PC-3 (cell line): ENCODE results near the gene PGM2L1. TPM values are rescaled to one million over a fixed set of nuclear protein-coding genes. Genes with fewer than 3 reads are reported as not detected.

Experiments
- ATAC-seq: fragments of 200-7000 bp; cut with Tn5 transposase; 2 replicates; pipeline ENCODE4 v1.9.1; 2020; ENCODE audit warnings: mild to moderate bottlenecking, moderate library complexity
- BruUV-seq: library from RNA; stranded (reverse); fragments of 400-500 nt; replicated peaks from 2 replicates; lab custom pipeline; 2021; lab: Mats Ljungman, UMichigan
- CTCF ChIA-PET: fragments of 300-600 bp; sonication (Branson Sonifier 250); formaldehyde crosslinking; loops from one replicate; lab custom pipeline; 2022; ENCODE audit warnings: antibody characterized with exemption; lab: Charles Lee
- POLR2A ChIA-PET: fragments of 300-600 bp; sonication (Branson Sonifier 250); formaldehyde crosslinking; loops from one replicate; lab custom pipeline; 2022; ENCODE audit warnings: antibody characterized with exemption; ENCODE audit not compliant: unreplicated experiment; lab: Charles Lee
- DNase-seq: peaks from one replicate; pipeline ENCODE4 v3.0.0-alpha.2; 2015
- H2AFZ ChIP-seq: fragments of 300-600 bp; sonication (generic); 2 replicates; pipeline ENCODE4 v1.6.0; 2016; ENCODE audit warnings: antibody characterized with exemption, low read length
- H3F3A ChIP-seq: fragments of 300-600 bp; sonication (generic); one replicate; pipeline ENCODE4 v1.6.0; 2017; ENCODE audit warnings: antibody characterized with exemption, low read length, control low read depth, mild to moderate bottlenecking; ENCODE audit not compliant: unreplicated experiment
- H3K27ac ChIP-seq: fragments of 300-600 bp; sonication (generic); 2 replicates; pipeline ENCODE4 v1.5.1; 2016; ENCODE audit warnings: mild to moderate bottlenecking, low read length
- H3K27me3 ChIP-seq: fragments of 300-600 bp; sonication (generic); 2 replicates; pipeline ENCODE4 v1.6.1; 2016; ENCODE audit warnings: low read length, mixed read lengths
- H3K36me3 ChIP-seq: fragments of 300-600 bp; sonication (generic); 2 replicates; pipeline ENCODE4 v1.6.1; 2016; ENCODE audit warnings: low read depth, mixed run types, low read length, mixed read lengths
- H3K4me1 ChIP-seq: fragments of 300-600 bp; sonication (generic); 2 replicates; pipeline ENCODE4 v1.5.1; 2016; ENCODE audit warnings: low read length; ENCODE audit not compliant: insufficient read depth
- H3K4me2 ChIP-seq: fragments of 300-600 bp; sonication (generic); 2 replicates; pipeline ENCODE4 v1.6.0; 2016; ENCODE audit warnings: low read length
- H3K4me3 ChIP-seq: fragments of 300-600 bp; sonication (generic); 2 replicates; pipeline ENCODE4 v1.5.1; 2016; ENCODE audit warnings: mild to moderate bottlenecking, low read length, mixed read lengths
- H3K79me2 ChIP-seq: fragments of 300-600 bp; sonication (generic); 2 replicates; pipeline ENCODE4 v1.6.1; 2017; ENCODE audit warnings: low read length, mixed read lengths
- H3K9ac ChIP-seq: fragments of 300-600 bp; sonication (generic); 2 replicates; pipeline ENCODE4 v1.6.0; 2016; ENCODE audit warnings: mild to moderate bottlenecking, low read length
- H3K9me2 ChIP-seq: fragments of 300-600 bp; sonication (generic); replicated peaks from 2 replicates; pipeline ENCODE4 v1.6.1; 2016; ENCODE audit warnings: mixed run types, low read length, mixed read lengths
- H3K9me3 ChIP-seq: fragments of 300-600 bp; sonication (generic); 2 replicates; pipeline ENCODE4 v1.6.1; 2016; ENCODE audit warnings: low read length, mixed read lengths
- H4K20me1 ChIP-seq: fragments of 300-600 bp; sonication (generic); 2 replicates; pipeline ENCODE4 v1.6.1; 2016; ENCODE audit warnings: low read length, mixed read lengths
- CTCF ChIP-seq: fragments of 300-600 bp; sonication (generic); conservative IDR thresholded peaks from 2 replicates; pipeline ENCODE4 v1.5.1; 2017; ENCODE audit warnings: antibody characterized with exemption, low read depth, mild to moderate bottlenecking, low read length
- EZH2 ChIP-seq: fragments of 300-600 bp; sonication (generic); IDR thresholded peaks from one replicate; pipeline ENCODE4 v1.6.1; 2017; ENCODE audit warnings: antibody characterized with exemption, mild to moderate bottlenecking, low read length; ENCODE audit not compliant: unreplicated experiment
- EZH2phosphoT487 ChIP-seq: fragments of 300-600 bp; sonication (generic); IDR thresholded peaks from 2 replicates; pipeline ENCODE4 v1.6.1; 2018; ENCODE audit warnings: mild to moderate bottlenecking, antibody characterized with exemption, low read length, borderline replicate concordance
- intact Hi-C: fragments of 100-400 bp; cut with micrococcal nuclease; formaldehyde crosslinking; loops from 2 replicates; pipeline ENCODE4 v1.9.0; 2023
- total RNA-seq: library from RNA; depleted of rRNA; stranded (reverse); fragments of >200 nt; gene quantifications from 2 replicates; pipeline ENCODE4 v1.2.3, GENCODE V29; 2014

Gene PGM2L1
- total RNA-seq, 1 experiment from 2014 or later: 1.9 TPM

DNA sequence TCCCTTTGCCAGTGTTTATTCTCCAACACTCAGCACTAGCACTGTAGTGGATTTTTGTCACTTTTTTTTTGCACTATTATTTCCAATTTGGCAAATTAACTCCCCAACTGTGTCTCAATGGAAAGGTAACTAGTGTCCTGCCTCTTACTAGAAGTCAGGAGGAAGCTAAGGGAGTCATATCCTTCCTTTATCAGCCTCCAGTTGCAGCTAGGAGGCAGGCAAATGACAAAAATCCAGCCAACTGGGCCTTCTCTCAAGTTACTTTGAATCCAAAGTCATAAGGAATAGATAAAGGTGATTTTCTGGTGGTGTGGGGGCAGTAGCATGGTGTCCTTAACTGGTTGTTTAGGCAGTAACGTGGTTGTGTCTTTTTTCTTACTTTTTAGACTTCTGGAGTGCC, 71.2 kb downstream of the PGM2L1 start:
- no peaks in the 10 kb centered on the region for H3K79me2 ChIP-seq
- H3F3A ChIP-seq: no peaks in the 10 kb centered on the region
- H3K4me2 ChIP-seq: no peak overlapping the region
- no peak for TF ChIP-seq EZH2
- TF ChIP-seq CTCF: no peak
- TF ChIP-seq EZH2phosphoT487: no peak
- CTCF ChIA-PET: no interaction called here
- H2AFZ ChIP-seq: no peak overlapping the region
- H4K20me1 ChIP-seq: no peaks in the 10 kb centered on the region
- H3K4me1 ChIP-seq: peaks cover 20% of the 10 kb centered on the region
- intact Hi-C loops: no loop called here
- no peak overlapping the region for H3K9ac ChIP-seq
- H3K4me3 ChIP-seq: no peak overlapping the region
- ATAC-seq (no peak), DNase-seq (no peak)
- no peaks in the 10 kb centered on the region for H3K9me2 ChIP-seq
- POLR2A ChIA-PET: no interaction called here
- no peak overlapping the region for H3K27ac ChIP-seq
- no peaks in the 10 kb centered on the region for H3K9me3 ChIP-seq
- BruUV-seq: no TSS peak
- no peaks in the 10 kb centered on the region for H3K27me3 ChIP-seq
- H3K36me3 ChIP-seq: no peaks in the 10 kb centered on the region

GRCh38 chr11:74326665-74327064, 71.6 kb downstream of the PGM2L1 start:
- Histone ChIP-seq H3K9ac (no peak overlapping the region), H2AFZ (no peak overlapping the region), H3K27ac (no peak overlapping the region), H3K4me2 (no peak overlapping the region), H3K4me3 (no peak overlapping the region), H3K36me3 (no peaks in the 10 kb centered on the region), H3K79me2 (no peaks in the 10 kb centered on the region), H4K20me1 (no peaks in the 10 kb centered on the region), H3K9me2 (no peaks in the 10 kb centered on the region), H3F3A (no peaks in the 10 kb centered on the region), H3K27me3 (no peaks in the 10 kb centered on the region), H3K9me3 (no peaks in the 10 kb centered on the region), H3K4me1 (peaks cover 24% of the 10 kb centered on the region)
- TF ChIP-seq EZH2 (no peak), EZH2phosphoT487 (no peak), CTCF (no peak)
- ChIA-PET CTCF (no interaction called here), POLR2A (no interaction called here)
- DNase-seq: no peak
- no peak for ATAC-seq
- no TSS peak for BruUV-seq
- intact Hi-C loops: no loop called here

GRCh38 chr11:74325649-74326645, 72.3 kb downstream of the PGM2L1 start:
- no TSS peak for BruUV-seq
- intact Hi-C loops: no loop called here
- ChIA-PET POLR2A (interaction anchor here (0.7 kb wide), 1 partner anchor 190 kb away, joined by 6 read pairs; no protein-coding TSS in a partner anchor), CTCF (no interaction called here)
- Histone ChIP-seq H3K9ac (no peak overlapping the region), H4K20me1 (no peaks in the 10 kb centered on the region), H3K4me2 (no peak overlapping the region), H3F3A (no peaks in the 10 kb centered on the region), H3K36me3 (no peaks in the 10 kb centered on the region), H3K4me3 (no peak overlapping the region), H3K9me3 (no peaks in the 10 kb centered on the region), H3K9me2 (no peaks in the 10 kb centered on the region), H3K79me2 (no peaks in the 10 kb centered on the region), H3K27me3 (no peaks in the 10 kb centered on the region), H3K4me1 (peaks cover 30% of the 10 kb centered on the region), H3K27ac (no peak overlapping the region), H2AFZ (no peak overlapping the region)
- ATAC-seq (no peak), DNase-seq (no peak)
- TF ChIP-seq EZH2phosphoT487: no peak
- TF ChIP-seq CTCF: no peak
- no peak for TF ChIP-seq EZH2
